Stimulated activated CD4-positive, alpha-beta T cell treated with anti-CD3 and anti-CD28 coated beads, Interleukin-1b, Interleukin-23, amount 100 ng/mL, for 4 hours (primary cell): ENCODE results near the gene TMEM191C.
"Not testable (repeated sequence)": the region's sequence is repeated elsewhere in the genome, so short reads cannot be mapped to it uniquely, and the experiment has no call there.

ENCODE experiments used
- DNase-seq, 2 donors: peaks; one replicate each; pipeline ENCODE4 v3.0.0-alpha.2; 2020; ENCODE audit warnings: low read depth in 2 of 2

TMEM191C gene

GRCh38 chr22:21473664-21474063, 6.5 kb downstream of the TMEM191C start:
- DNase-seq: not testable (repeated sequence)

- DNase-seq: not testable (repeated sequence)
Measured at GRCh38 chr22:21484039-21484438, 16.9 kb downstream of the TMEM191C start.

- DNase-seq: not testable (repeated sequence)
Measured at GRCh38 chr22:21487723-21488122, 20.5 kb downstream of the TMEM191C start.

- DNase-seq: not testable (repeated sequence)
Measured at GRCh38 chr22:21489149-21489680, 22.0 kb downstream of the TMEM191C start.

- DNase-seq: not testable (repeated sequence)
Measured at GRCh38 chr22:21490556-21490955, 23.4 kb downstream of the TMEM191C start.

GRCh38 chr22:21492271-21492670, 25.1 kb downstream of the TMEM191C start:
- DNase-seq: not testable (repeated sequence)

- not testable (repeated sequence) for DNase-seq
Measured at GRCh38 chr22:21493789-21494782, 26.9 kb downstream of the TMEM191C start.

- DNase-seq: not testable (repeated sequence)
Measured at GRCh38 chr22:21497984-21498383, 30.8 kb downstream of the TMEM191C start.

- not testable (repeated sequence) for DNase-seq
Measured at GRCh38 chr22:21498489-21498888, 31.3 kb downstream of the TMEM191C start.

- DNase-seq: not testable (repeated sequence)
Measured at GRCh38 chr22:21499623-21500506, 32.7 kb downstream of the TMEM191C start.

GRCh38 chr22:21510397-21510796, 43.2 kb downstream of the TMEM191C start:
- not testable (repeated sequence) for DNase-seq

- not testable (repeated sequence) for DNase-seq
Measured at GRCh38 chr22:21512022-21512421, 44.8 kb downstream of the TMEM191C start.

GRCh38 chr22:21514117-21514516, 46.9 kb downstream of the TMEM191C start:
- DNase-seq: not testable (repeated sequence)

- DNase-seq: not testable (repeated sequence)
Measured at GRCh38 chr22:21515234-21515633, 48.0 kb downstream of the TMEM191C start.

GRCh38 chr22:21516522-21516921, 49.3 kb downstream of the TMEM191C start:
- not testable (repeated sequence) for DNase-seq

- DNase-seq: peak in 1 of 2 donors; percentile 53
Measured at GRCh38 chr22:21516970-21517764, 50.0 kb downstream of the TMEM191C start.
